GM18505 (cell line): ENCODE results near the gene P4HTM.

ENCODE experiments used
- ATAC-seq: cut with Tn5 transposase; IDR thresholded peaks from one replicate; pipeline ENCODE4 v1.9.1; 2021; ENCODE audit not compliant: unreplicated experiment
- POLR2A ChIP-seq: IDR thresholded peaks from 4 replicates; pipeline ENCODE4 v1.6.1; 2011; ENCODE audit warnings: borderline replicate concordance; ENCODE audit not compliant: insufficient read depth, insufficient read length; ENCODE audit errors: extremely low read depth

Gene P4HTM

GRCh38 chr3:48966367-48966766 lies 23.7 kb upstream of the P4HTM start:
- ATAC-seq: no peak
- TF ChIP-seq POLR2A: no peak

- no peak for TF ChIP-seq POLR2A
- no peak for ATAC-seq
These were observed 23.1 kb upstream of the P4HTM start for GRCh38 chr3:48966876-48967361.

- TF ChIP-seq POLR2A: no peak
- no peak for ATAC-seq
These were observed 19.5 kb upstream of the P4HTM start for GRCh38 chr3:48970586-48970985.

GRCh38 chr3:48974076-48974864 lies 15.8 kb upstream of the P4HTM start:
- no peak for ATAC-seq
- TF ChIP-seq POLR2A: no peak

- no peak for TF ChIP-seq POLR2A
- no peak for ATAC-seq
These were observed 10.6 kb upstream of the P4HTM start for GRCh38 chr3:48979451-48979850.

GRCh38 chr3:48980295-48980694 lies 9.7 kb upstream of the P4HTM start:
- no peak for ATAC-seq
- TF ChIP-seq POLR2A: no peak

- no peak for TF ChIP-seq POLR2A
- ATAC-seq: no peak
These were observed 8.0 kb upstream of the P4HTM start for GRCh38 chr3:48982016-48982415.

- no peak for ATAC-seq
- TF ChIP-seq POLR2A: no peak
These were observed 7.4 kb upstream of the P4HTM start for GRCh38 chr3:48982686-48983085.

GRCh38 chr3:48983096-48983495 lies 6.9 kb upstream of the P4HTM start:
- no peak for ATAC-seq
- no peak for TF ChIP-seq POLR2A

- no peak for ATAC-seq
- TF ChIP-seq POLR2A: no peak
These were observed 5.4 kb upstream of the P4HTM start for GRCh38 chr3:48984663-48985062.

- TF ChIP-seq POLR2A: no peak
These were observed 4.1 kb upstream of the P4HTM start for GRCh38 chr3:48985831-48986376.

GRCh38 chr3:48989126-48989795 lies 780 bp upstream of the P4HTM start:
- no peak for ATAC-seq

More at GRCh38 chr3:48985831-48986376, 4.1 kb upstream of the P4HTM start:
- no peak for ATAC-seq

GRCh38 chr3:48990636-48991469 lies 812 bp downstream of the P4HTM start:
- TF ChIP-seq POLR2A: peak; percentile 48
- ATAC-seq: peak; percentile 13

More at GRCh38 chr3:48989126-48989795, 780 bp upstream of the P4HTM start:
- TF ChIP-seq POLR2A: no peak
